Tibial artery (tissue), 4 donors: Measurements from ENCODE around the gene INPP4A.

Experiments used
- DNase-seq, 2 donors: peaks; one replicate each; pipeline ENCODE4 v3.0.0-alpha.2; 2019
- H3K27ac ChIP-seq, 2 donors: fragments of 200-600 bp; sonication (generic) in 1 of 2; 1 replicate in 1 of 2; 2 replicates in 1 of 2; pipeline ENCODE4 v1.5.1; 2018 to 2019; ENCODE audit warnings: mild to moderate bottlenecking in 1 of 2
- H3K27me3 ChIP-seq, 2 donors: fragments of 200-600 bp; sonication (generic) in 1 of 2; one replicate each; pipeline versions ENCODE4 v1.5.1 to v1.6.0; 2016 to 2019
- H3K36me3 ChIP-seq, 3 donors: fragments of 200-600 bp; sonication (generic) in 2 of 3; one replicate each; pipeline ENCODE4 v1.5.1; 2016 to 2019; ENCODE audit warnings: mild to moderate bottlenecking in 2 of 3
- H3K4me1 ChIP-seq, 4 donors: fragments of 200-600 bp; sonication (generic) in 2 of 4; 1 replicate in 3 of 4; 2 replicates in 1 of 4; pipeline ENCODE4 v1.5.1; 2016 to 2019
- H3K4me3 ChIP-seq, 2 donors: fragments of 200-600 bp; sonication (generic) in 1 of 2; 1 replicate in 1 of 2; 2 replicates in 1 of 2; pipeline ENCODE4 v1.5.1; 2018 to 2019; ENCODE audit warnings: mild to moderate bottlenecking in 2 of 2
- H3K9me3 ChIP-seq, 3 donors: fragments of 200-600 bp; sonication (generic) in 1 of 3; one replicate each; pipeline ENCODE4 v1.5.1; 2016 to 2019
- intact Hi-C: fragments of 100-400 bp; cut with DNase I; formaldehyde crosslinking; loops from one replicate; pipeline ENCODE4 v1.15.0; 2023; ENCODE audit warnings: low total_unique reads
- TF ChIP-seq, protein P1 (sequence below), 2 experiments: fragments of 200-600 bp in 1 of 2; fragments of 450-650 bp in 1 of 2; IDR thresholded peaks; one replicate each; pipeline ENCODE4 v1.5.1; 2017 to 2019; ENCODE audit warnings: antibody characterized with exemption in 2 of 2, mild to moderate bottlenecking in 1 of 2, moderate library complexity in 1 of 2

The INPP4A gene

GRCh38 chr2:98504381-98505109, 59.9 kb downstream of the INPP4A start:
- intact Hi-C loops, result no loop called here
- TF ChIP-seq, protein P1, sequence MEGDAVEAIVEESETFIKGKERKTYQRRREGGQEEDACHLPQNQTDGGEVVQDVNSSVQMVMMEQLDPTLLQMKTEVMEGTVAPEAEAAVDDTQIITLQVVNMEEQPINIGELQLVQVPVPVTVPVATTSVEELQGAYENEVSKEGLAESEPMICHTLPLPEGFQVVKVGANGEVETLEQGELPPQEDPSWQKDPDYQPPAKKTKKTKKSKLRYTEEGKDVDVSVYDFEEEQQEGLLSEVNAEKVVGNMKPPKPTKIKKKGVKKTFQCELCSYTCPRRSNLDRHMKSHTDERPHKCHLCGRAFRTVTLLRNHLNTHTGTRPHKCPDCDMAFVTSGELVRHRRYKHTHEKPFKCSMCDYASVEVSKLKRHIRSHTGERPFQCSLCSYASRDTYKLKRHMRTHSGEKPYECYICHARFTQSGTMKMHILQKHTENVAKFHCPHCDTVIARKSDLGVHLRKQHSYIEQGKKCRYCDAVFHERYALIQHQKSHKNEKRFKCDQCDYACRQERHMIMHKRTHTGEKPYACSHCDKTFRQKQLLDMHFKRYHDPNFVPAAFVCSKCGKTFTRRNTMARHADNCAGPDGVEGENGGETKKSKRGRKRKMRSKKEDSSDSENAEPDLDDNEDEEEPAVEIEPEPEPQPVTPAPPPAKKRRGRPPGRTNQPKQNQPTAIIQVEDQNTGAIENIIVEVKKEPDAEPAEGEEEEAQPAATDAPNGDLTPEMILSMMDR (IDR thresholded peaks at IDR 0.05), result no peak
- DNase-seq, result no peak
- Histone ChIP-seq H3K27me3 (no peaks in the 10 kb centered on the region), H3K9me3 (no peaks in the 10 kb centered on the region), H3K4me3 (no peak overlapping the region), H3K4me1 (peaks cover 0 to 48% (median 24%) of the 10 kb centered on the region in 4 donors), H3K36me3 (no peaks in the 10 kb centered on the region), H3K27ac (peak overlapping the region; percentile 21 to 59)

DNA sequence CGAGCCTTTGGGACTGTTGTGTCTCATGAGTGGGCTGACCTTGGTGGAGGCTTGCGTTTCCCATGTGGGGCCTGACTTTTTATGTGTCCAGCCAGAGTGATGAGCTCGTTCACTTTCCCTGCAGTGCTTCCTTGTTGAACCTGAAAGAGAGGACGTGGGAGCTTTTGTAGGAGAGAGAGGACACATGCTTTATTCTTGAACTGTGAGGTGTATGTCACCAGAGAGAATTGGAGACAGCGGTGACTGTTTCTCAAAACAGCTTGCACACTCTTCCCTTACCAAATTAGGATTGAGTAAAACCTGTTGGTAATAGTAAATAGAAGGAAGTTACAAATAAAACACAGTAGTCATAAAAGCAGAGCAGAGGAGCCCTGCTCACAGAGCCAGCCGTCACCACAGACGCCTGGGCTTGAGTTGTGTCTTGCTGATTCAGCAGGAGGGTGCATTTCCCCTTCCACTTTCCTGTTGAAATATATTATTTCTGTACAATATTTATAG, 60.7 kb downstream of the INPP4A start:
- intact Hi-C loops, result no loop called here
- Histone ChIP-seq H3K27ac (peak overlapping the region; percentile 15 to 59), H3K27me3 (no peaks in the 10 kb centered on the region), H3K4me1 (peaks cover 0 to 48% (median 24%) of the 10 kb centered on the region in 4 donors), H3K9me3 (no peaks in the 10 kb centered on the region), H3K4me3 (no peak overlapping the region), H3K36me3 (no peaks in the 10 kb centered on the region)
- peak in 1 of 2 donors; percentile 50 for DNase-seq
- TF ChIP-seq, protein P1 (IDR thresholded peaks at IDR 0.05), result no peak

DNA sequence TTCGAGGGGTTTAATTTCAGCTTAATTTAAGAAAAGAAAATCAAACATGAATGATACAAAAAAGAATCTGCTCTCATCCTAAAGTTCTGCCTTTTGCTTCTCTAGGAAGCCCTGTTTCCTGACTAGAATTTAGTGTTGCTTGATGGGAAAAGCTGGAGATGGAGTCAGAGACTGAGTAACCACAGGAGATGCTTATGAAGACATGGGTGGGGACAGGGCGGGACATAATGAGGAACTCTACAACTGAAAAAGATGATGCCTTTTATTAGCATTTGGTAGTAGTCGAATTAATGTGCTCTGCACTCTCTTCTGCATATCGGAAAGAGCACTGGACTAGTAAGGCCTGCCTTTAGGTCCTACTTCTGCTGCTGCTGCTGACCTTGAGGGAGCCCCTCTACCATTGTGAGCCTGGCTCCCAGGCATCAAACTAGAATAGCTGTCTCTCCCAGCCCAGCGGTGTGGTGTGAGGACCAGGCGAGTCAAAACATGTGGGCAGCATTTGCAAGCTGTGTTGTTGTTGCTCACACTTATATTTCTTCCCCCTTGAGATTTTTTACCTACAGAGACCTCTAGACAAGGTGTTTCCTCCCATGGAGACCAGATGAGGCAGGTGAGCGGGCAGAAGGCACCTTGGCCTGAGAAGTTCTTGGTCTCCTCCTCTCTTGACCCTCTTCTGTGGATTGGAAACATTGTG, 61.5 kb downstream of the INPP4A start:
- Histone ChIP-seq H3K36me3 (no peaks in the 10 kb centered on the region), H3K4me1 (peaks cover 0 to 48% (median 24%) of the 10 kb centered on the region in 4 donors), H3K4me3 (no peak overlapping the region), H3K9me3 (no peaks in the 10 kb centered on the region), H3K27ac (peak overlapping the region in 1 of 2 donors; percentile 59), H3K27me3 (no peaks in the 10 kb centered on the region)
- DNase-seq, result no peak
- intact Hi-C loops, result no loop called here
- TF ChIP-seq, protein P1 (IDR thresholded peaks at IDR 0.05), result no peak

DNA sequence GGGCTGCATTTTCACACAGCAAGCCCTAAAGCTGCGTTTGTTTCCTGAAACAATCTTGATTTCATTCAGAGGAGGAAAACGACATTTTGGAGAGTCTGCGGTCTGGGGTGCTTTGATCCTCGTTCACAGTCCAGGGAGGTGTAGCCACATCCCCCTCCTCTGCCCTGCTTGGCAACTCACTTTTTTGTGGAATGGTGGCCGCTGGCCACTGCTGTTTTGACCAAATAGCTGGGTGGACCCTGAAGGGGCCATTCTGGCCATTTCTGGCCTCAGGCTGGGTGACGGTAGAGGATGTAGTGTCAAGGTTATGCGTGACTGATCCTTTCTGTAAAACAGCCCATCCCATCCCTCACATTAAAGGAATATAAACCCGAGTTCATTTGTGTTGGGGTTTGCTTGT, 62.2 kb downstream of the INPP4A start:
- peak overlapping the region in 1 of 2 donors; percentile 59 for H3K27ac ChIP-seq
- TF ChIP-seq, protein P1 (IDR thresholded peaks at IDR 0.05), result no peak
- DNase-seq, result no peak
- H3K4me3 ChIP-seq, result no peak overlapping the region
- no peaks in the 10 kb centered on the region for H3K9me3 ChIP-seq
- intact Hi-C loops, result no loop called here
- peaks cover 0 to 47% (median 24%) of the 10 kb centered on the region in 4 donors for H3K4me1 ChIP-seq
- H3K27me3 ChIP-seq, result no peaks in the 10 kb centered on the region
- H3K36me3 ChIP-seq, result no peaks in the 10 kb centered on the region

DNA sequence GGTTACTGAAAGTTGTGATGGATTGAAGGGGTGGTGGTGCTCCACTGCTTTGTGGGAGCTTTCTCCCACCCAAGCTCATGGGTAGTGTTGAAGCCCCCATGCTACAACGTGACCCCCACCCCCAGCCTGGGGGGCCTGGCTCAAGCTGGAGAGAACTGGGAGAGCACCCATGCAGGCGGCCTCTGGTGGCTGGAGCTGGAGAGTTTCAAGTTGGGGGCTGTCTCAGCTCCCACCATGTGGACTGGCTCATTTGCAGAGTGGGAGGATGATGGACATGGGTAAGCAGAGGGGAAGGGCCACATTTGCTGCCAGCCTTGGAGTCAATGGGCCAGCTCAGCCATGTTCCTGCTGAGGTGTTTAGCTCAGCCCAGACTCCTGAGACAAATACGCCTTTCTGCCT, 62.8 kb downstream of the INPP4A start:
- H3K4me1 ChIP-seq, result peaks cover 0 to 41% (median 23%) of the 10 kb centered on the region in 4 donors
- H3K36me3 ChIP-seq, result no peaks in the 10 kb centered on the region
- H3K27me3 ChIP-seq, result no peaks in the 10 kb centered on the region
- DNase-seq, result no peak
- H3K9me3 ChIP-seq, result no peaks in the 10 kb centered on the region
- no peak overlapping the region for H3K4me3 ChIP-seq
- intact Hi-C loops, result no loop called here
- TF ChIP-seq, protein P1 (IDR thresholded peaks at IDR 0.05), result no peak
- no peak overlapping the region for H3K27ac ChIP-seq
